HL-60 (cell line): ENCODE data around the gene RABGAP1L.

Experiments used
- CTCF ChIP-seq: IDR thresholded peaks from one replicate; pipeline ENCODE4 v1.5.1; 2011; ENCODE audit warnings: low read length, control low read depth, inconsistent platforms; ENCODE audit not compliant: insufficient read depth
- GABPA ChIP-seq: IDR thresholded peaks from 2 replicates; pipeline ENCODE4 v1.6.1; 2012; ENCODE audit warnings: low read depth
- POLR2AphosphoS5 ChIP-seq: IDR thresholded peaks from 2 replicates; pipeline ENCODE4 v1.6.1; 2012; ENCODE audit warnings: low read depth
- REST ChIP-seq: IDR thresholded peaks from 2 replicates; pipeline ENCODE4 v1.6.1; 2012; ENCODE audit warnings: low read depth; ENCODE audit not compliant: insufficient replicate concordance

- TF ChIP-seq POLR2AphosphoS5 = no peak
- no peak for TF ChIP-seq CTCF
- no peak for TF ChIP-seq REST
- TF ChIP-seq GABPA = no peak
Measured at GRCh38 chr1:174875306-174875705, 716.0 kb downstream of the RABGAP1L start.
